Measurements from ENCODE around the gene MACROD2.

Gene MACROD2

GRCh38 chr20:14569641-14570040 is 574.3 kb downstream of the MACROD2 start:
- no peak for TF ChIP-seq YY1 (IDR thresholded peaks at IDR 0.05; ENCODE audit: insufficient read depth, insufficient read length)
- no peak for TF ChIP-seq ZNF274 (IDR thresholded peaks at IDR 0.05; ENCODE audit: low read depth, low read length)
- no peak for TF ChIP-seq SUZ12 (IDR thresholded peaks at IDR 0.05; ENCODE audit: extremely low read depth, insufficient read depth, insufficient read length)
- no peaks in the 10 kb centered on the region for H3K27me3 ChIP-seq (ENCODE audit: insufficient read depth, insufficient read length)
- H3K4me3 ChIP-seq (ENCODE audit: insufficient read length, low read depth): no peak overlapping the region
- H3K36me3 ChIP-seq (ENCODE audit: insufficient read depth, insufficient read length, low read length): no peaks in the 10 kb centered on the region
- peaks cover 12% of the 10 kb centered on the region for H3K9me3 ChIP-seq (ENCODE audit: insufficient read depth, low read length)
- H3K9ac ChIP-seq (ENCODE audit: insufficient read length, low read depth): no peak overlapping the region
- DNase-seq (ENCODE audit: low read depth, low spot score): no peak
- H3K4me1 ChIP-seq (ENCODE audit: insufficient read depth, insufficient read length): no peaks in the 10 kb centered on the region

- Histone ChIP-seq H3K27me3 (ENCODE audit: insufficient read depth, insufficient read length) (no peaks in the 10 kb centered on the region), H3K36me3 (ENCODE audit: insufficient read depth, insufficient read length, low read length) (no peaks in the 10 kb centered on the region), H3K9ac (ENCODE audit: insufficient read length, low read depth) (no peak overlapping the region), H3K9me3 (ENCODE audit: insufficient read depth, low read length) (peaks cover 9% of the 10 kb centered on the region), H3K4me3 (ENCODE audit: insufficient read length, low read depth) (no peak overlapping the region), H3K4me1 (ENCODE audit: insufficient read depth, insufficient read length) (no peaks in the 10 kb centered on the region)
- TF ChIP-seq ZNF274 (IDR thresholded peaks at IDR 0.05; ENCODE audit: low read depth, low read length): no peak
- DNase-seq (ENCODE audit: low read depth, low spot score): no peak
These were observed 575.5 kb downstream of the MACROD2 start for GRCh38 chr20:14570811-14571210.

- TF ChIP-seq SUZ12 (IDR thresholded peaks at IDR 0.05; ENCODE audit: extremely low read depth, insufficient read depth, insufficient read length): no peak
- TF ChIP-seq ZNF274 (IDR thresholded peaks at IDR 0.05; ENCODE audit: low read depth, low read length): no peak
- TF ChIP-seq YY1 (IDR thresholded peaks at IDR 0.05; ENCODE audit: insufficient read depth, insufficient read length): no peak
- Histone ChIP-seq H3K4me1 (ENCODE audit: insufficient read depth, insufficient read length) (no peaks in the 10 kb centered on the region), H3K9me3 (ENCODE audit: insufficient read depth, low read length) (no peaks in the 10 kb centered on the region), H3K27me3 (ENCODE audit: insufficient read depth, insufficient read length) (no peaks in the 10 kb centered on the region), H3K9ac (ENCODE audit: insufficient read length, low read depth) (no peak overlapping the region), H3K4me3 (ENCODE audit: insufficient read length, low read depth) (no peak overlapping the region), H3K36me3 (ENCODE audit: insufficient read depth, insufficient read length, low read length) (no peaks in the 10 kb centered on the region)
- DNase-seq (ENCODE audit: low read depth, low spot score): no peak
These were observed 578.4 kb downstream of the MACROD2 start for GRCh38 chr20:14573676-14574075.

GRCh38 chr20:14576196-14576877 is 581.0 kb downstream of the MACROD2 start:
- H3K4me3 ChIP-seq (ENCODE audit: insufficient read length, low read depth): no peak overlapping the region
- H3K27me3 ChIP-seq (ENCODE audit: insufficient read depth, insufficient read length): no peaks in the 10 kb centered on the region
- no peaks in the 10 kb centered on the region for H3K36me3 ChIP-seq (ENCODE audit: insufficient read depth, insufficient read length, low read length)
- no peak overlapping the region for H3K9ac ChIP-seq (ENCODE audit: insufficient read length, low read depth)
- no peak for DNase-seq (ENCODE audit: low read depth, low spot score)
- TF ChIP-seq ZNF274 (IDR thresholded peaks at IDR 0.05; ENCODE audit: low read depth, low read length) (no peak), YY1 (IDR thresholded peaks at IDR 0.05; ENCODE audit: insufficient read depth, insufficient read length) (no peak), SUZ12 (IDR thresholded peaks at IDR 0.05; ENCODE audit: extremely low read depth, insufficient read depth, insufficient read length) (no peak)
- no peaks in the 10 kb centered on the region for H3K9me3 ChIP-seq (ENCODE audit: insufficient read depth, low read length)
- no peaks in the 10 kb centered on the region for H3K4me1 ChIP-seq (ENCODE audit: insufficient read depth, insufficient read length)

- no peaks in the 10 kb centered on the region for H3K27me3 ChIP-seq (ENCODE audit: insufficient read depth, insufficient read length)
- no peaks in the 10 kb centered on the region for H3K9me3 ChIP-seq (ENCODE audit: insufficient read depth, low read length)
- no peaks in the 10 kb centered on the region for H3K36me3 ChIP-seq (ENCODE audit: insufficient read depth, insufficient read length, low read length)
- no peak overlapping the region for H3K9ac ChIP-seq (ENCODE audit: insufficient read length, low read depth)
- H3K4me3 ChIP-seq (ENCODE audit: insufficient read length, low read depth): no peak overlapping the region
- H3K4me1 ChIP-seq (ENCODE audit: insufficient read depth, insufficient read length): no peaks in the 10 kb centered on the region
- TF ChIP-seq YY1 (IDR thresholded peaks at IDR 0.05; ENCODE audit: insufficient read depth, insufficient read length) (no peak), SUZ12 (IDR thresholded peaks at IDR 0.05; ENCODE audit: extremely low read depth, insufficient read depth, insufficient read length) (no peak), ZNF274 (IDR thresholded peaks at IDR 0.05; ENCODE audit: low read depth, low read length) (no peak)
- no peak for DNase-seq (ENCODE audit: low read depth, low spot score)
These were observed 585.2 kb downstream of the MACROD2 start for GRCh38 chr20:14580418-14581074.

GRCh38 chr20:14581731-14582130 is 586.4 kb downstream of the MACROD2 start:
- TF ChIP-seq SUZ12 (IDR thresholded peaks at IDR 0.05; ENCODE audit: extremely low read depth, insufficient read depth, insufficient read length): no peak
- no peak for TF ChIP-seq YY1 (IDR thresholded peaks at IDR 0.05; ENCODE audit: insufficient read depth, insufficient read length)
- DNase-seq (ENCODE audit: low read depth, low spot score): no peak
- Histone ChIP-seq H3K4me1 (ENCODE audit: insufficient read depth, insufficient read length) (no peaks in the 10 kb centered on the region), H3K9me3 (ENCODE audit: insufficient read depth, low read length) (no peaks in the 10 kb centered on the region), H3K4me3 (ENCODE audit: insufficient read length, low read depth) (no peak overlapping the region), H3K36me3 (ENCODE audit: insufficient read depth, insufficient read length, low read length) (no peaks in the 10 kb centered on the region), H3K27me3 (ENCODE audit: insufficient read depth, insufficient read length) (no peaks in the 10 kb centered on the region), H3K9ac (ENCODE audit: insufficient read length, low read depth) (no peak overlapping the region)

- H3K27me3 ChIP-seq (ENCODE audit: insufficient read depth, insufficient read length): no peaks in the 10 kb centered on the region
- H3K9ac ChIP-seq (ENCODE audit: insufficient read length, low read depth): no peak overlapping the region
- DNase-seq (ENCODE audit: low read depth, low spot score): no peak
- no peak overlapping the region for H3K4me3 ChIP-seq (ENCODE audit: insufficient read length, low read depth)
- no peaks in the 10 kb centered on the region for H3K9me3 ChIP-seq (ENCODE audit: insufficient read depth, low read length)
- no peaks in the 10 kb centered on the region for H3K36me3 ChIP-seq (ENCODE audit: insufficient read depth, insufficient read length, low read length)
- no peak for TF ChIP-seq YY1 (IDR thresholded peaks at IDR 0.05; ENCODE audit: insufficient read depth, insufficient read length)
- TF ChIP-seq SUZ12 (IDR thresholded peaks at IDR 0.05; ENCODE audit: extremely low read depth, insufficient read depth, insufficient read length): no peak
- no peak for TF ChIP-seq ZNF274 (IDR thresholded peaks at IDR 0.05; ENCODE audit: low read depth, low read length)
- H3K4me1 ChIP-seq (ENCODE audit: insufficient read depth, insufficient read length): no peaks in the 10 kb centered on the region
These were observed 587.5 kb downstream of the MACROD2 start for GRCh38 chr20:14582855-14583254.
